Hypothalamus (tissue), 51 donors: ENCODE measurements around the gene TCP11L1.
"Not testable (repeated sequence)": the region's sequence is repeated elsewhere in the genome, so short reads cannot be mapped to it uniquely, and the experiment has no call there.

Source experiments
- DNase-seq, 51 donors: peaks; one replicate each; lab custom pipeline; 2025; lab: John Stamatoyannopoulos, UW

Gene TCP11L1

GRCh38 chr11:33064866-33065265, 25.5 kb downstream of the TCP11L1 start:
- no peak for DNase-seq

- DNase-seq = peak in 39 of 51 donors; percentile 3 to 71 (median 27)
Observed at GRCh38 chr11:33065445-33066178, 26.2 kb downstream of the TCP11L1 start.

GRCh38 chr11:33067294-33067693, 27.9 kb downstream of the TCP11L1 start:
- DNase-seq = no peak

GRCh38 chr11:33068611-33069340, 29.4 kb downstream of the TCP11L1 start:
- DNase-seq = no peak

- no peak for DNase-seq
Observed at GRCh38 chr11:33072465-33072864, 33.1 kb downstream of the TCP11L1 start.

- no peak for DNase-seq
Observed at GRCh38 chr11:33083918-33084317, 44.5 kb downstream of the TCP11L1 start.

- no peak for DNase-seq
Observed at GRCh38 chr11:33086017-33086416, 46.6 kb downstream of the TCP11L1 start.

- no peak for DNase-seq
Observed at GRCh38 chr11:33089776-33090175, 50.4 kb downstream of the TCP11L1 start.

- no peak for DNase-seq
Observed at GRCh38 chr11:33094157-33094556, 54.8 kb downstream of the TCP11L1 start.

- no peak for DNase-seq
Observed at GRCh38 chr11:33103836-33104235, 64.5 kb downstream of the TCP11L1 start.

- no peak for DNase-seq
Observed at GRCh38 chr11:33109294-33109895, 70.0 kb downstream of the TCP11L1 start.

GRCh38 chr11:33110083-33110482, 70.7 kb downstream of the TCP11L1 start:
- no peak for DNase-seq

- DNase-seq = no peak
Observed at GRCh38 chr11:33116535-33116934, 77.2 kb downstream of the TCP11L1 start.

GRCh38 chr11:33122696-33123095, 83.3 kb downstream of the TCP11L1 start:
- DNase-seq = not testable (repeated sequence)
